Measurements from ENCODE around the gene ADCY2.

The ADCY2 gene

GRCh38 chr5:7784683-7785380 lies 388.9 kb downstream of the ADCY2 start:
- no peak for DNase-seq (ENCODE audit: low read depth in 2 of 2)

GRCh38 chr5:7787770-7788169 lies 391.8 kb downstream of the ADCY2 start:
- no peak for DNase-seq (ENCODE audit: low read depth in 2 of 2)

- DNase-seq (ENCODE audit: low read depth in 2 of 2) = no peak
These were observed 393.6 kb downstream of the ADCY2 start for GRCh38 chr5:7789567-7789966.

- DNase-seq (ENCODE audit: low read depth in 2 of 2) = no peak
These were observed 398.0 kb downstream of the ADCY2 start for GRCh38 chr5:7793895-7794294.

- DNase-seq (ENCODE audit: low read depth in 2 of 2) = no peak
These were observed 398.4 kb downstream of the ADCY2 start for GRCh38 chr5:7794311-7794710.

- DNase-seq (ENCODE audit: low read depth in 2 of 2) = no peak
These were observed 398.9 kb downstream of the ADCY2 start for GRCh38 chr5:7794823-7795222.

DNA sequence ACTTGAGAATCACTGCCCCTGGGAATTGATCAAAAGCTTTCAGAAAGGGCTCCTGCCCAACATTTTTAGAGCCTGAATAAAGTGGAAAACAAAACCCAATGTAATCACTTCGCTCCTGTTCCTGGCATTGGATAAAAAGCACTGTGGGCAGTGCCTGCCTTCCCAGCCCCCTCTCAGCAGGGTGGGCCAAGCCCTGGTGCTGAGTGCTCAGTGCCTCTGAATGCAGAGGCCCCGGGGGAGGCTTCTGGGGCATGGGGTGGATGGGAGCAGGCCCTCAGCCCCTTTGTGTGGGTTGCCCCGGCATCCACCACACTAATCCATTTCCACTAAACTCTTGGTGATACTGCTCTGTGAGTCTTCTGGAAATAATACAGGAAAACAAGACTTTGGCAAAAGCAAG lies 399.4 kb downstream of the ADCY2 start:
- DNase-seq (ENCODE audit: low read depth in 2 of 2) = no peak

GRCh38 chr5:7801891-7802614 lies 406.1 kb downstream of the ADCY2 start:
- no peak for DNase-seq (ENCODE audit: low read depth in 2 of 2)

DNA sequence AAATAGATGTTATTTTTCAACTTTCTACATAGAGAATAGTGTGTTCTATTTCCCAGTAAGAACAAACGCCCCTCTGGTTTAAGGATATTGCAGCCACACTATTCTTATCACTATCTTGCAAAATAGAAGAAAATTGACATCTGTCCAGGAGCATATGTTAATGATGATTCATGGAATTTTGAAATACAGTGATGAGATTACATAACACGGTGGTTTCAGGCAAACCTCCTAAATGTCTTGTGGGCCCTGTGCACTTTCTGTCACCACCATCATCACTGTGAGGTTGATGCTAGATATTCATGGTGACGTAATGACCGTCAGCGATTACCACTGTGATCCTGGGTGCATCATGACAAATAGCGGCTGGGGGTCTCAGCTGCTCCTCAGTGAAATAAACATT lies 406.9 kb downstream of the ADCY2 start:
- no peak for DNase-seq (ENCODE audit: low read depth in 2 of 2)

DNA sequence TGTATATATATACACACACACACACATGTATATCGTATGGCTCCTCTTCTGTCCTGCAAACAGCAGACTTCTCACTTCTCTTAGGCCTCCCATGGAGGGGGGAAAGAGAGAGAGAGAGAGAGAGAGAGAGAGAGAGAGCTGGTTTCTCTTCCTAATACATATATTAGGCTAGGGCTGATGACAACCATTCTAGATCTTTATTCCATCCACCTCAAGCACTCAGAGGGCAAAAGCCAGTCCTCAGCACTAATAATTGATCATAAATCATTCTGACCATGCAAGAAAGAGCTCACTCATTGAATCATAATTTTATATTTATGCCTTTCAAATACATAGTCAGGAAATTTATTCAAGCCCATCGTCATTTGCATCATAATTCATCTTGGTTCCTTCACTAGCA lies 408.0 kb downstream of the ADCY2 start:
- DNase-seq (ENCODE audit: low read depth in 2 of 2) = no peak

DNA sequence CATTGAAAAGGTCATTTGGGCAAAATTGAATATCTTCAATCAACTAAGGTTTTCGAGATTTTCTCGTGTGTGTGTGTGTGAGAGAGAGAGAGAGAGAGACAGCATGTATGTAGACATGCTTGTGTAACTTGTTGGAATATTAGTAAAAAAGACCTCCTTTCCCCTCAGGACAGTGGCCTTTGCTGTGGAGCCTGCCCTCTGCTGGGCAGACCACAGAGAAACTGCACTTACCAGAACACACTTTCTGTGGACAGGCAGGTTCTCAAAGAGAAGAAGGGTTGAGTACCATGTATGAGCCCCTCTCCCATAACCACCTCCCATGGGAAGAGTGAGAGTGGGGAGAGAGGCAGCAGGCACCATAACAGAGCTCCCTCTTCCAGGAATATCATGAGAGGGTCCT lies 409.4 kb downstream of the ADCY2 start:
- DNase-seq (ENCODE audit: low read depth in 2 of 2) = no peak

GRCh38 chr5:7808998-7809397 lies 413.1 kb downstream of the ADCY2 start:
- no peak for DNase-seq (ENCODE audit: low read depth in 2 of 2)

DNA sequence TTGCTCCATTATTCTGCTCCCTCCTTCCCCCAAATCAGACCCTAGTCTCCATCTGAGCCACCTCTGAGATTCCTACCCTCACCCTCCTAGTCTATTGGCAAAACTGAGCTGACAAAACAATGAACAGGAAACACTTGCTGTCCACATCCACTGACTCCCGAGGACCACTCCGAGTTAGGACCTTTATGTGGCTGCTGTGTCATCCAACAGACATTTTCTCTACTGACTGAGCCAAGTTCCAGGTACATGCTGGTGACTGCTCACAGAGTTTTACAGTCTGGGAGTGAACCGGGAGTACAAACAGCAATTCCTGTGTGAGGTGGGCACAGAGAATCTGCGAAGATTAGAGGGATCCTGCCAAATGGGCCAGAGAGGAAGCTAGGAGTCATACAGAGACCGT lies 415.8 kb downstream of the ADCY2 start:
- DNase-seq (ENCODE audit: low read depth in 2 of 2) = no peak

- no peak for DNase-seq (ENCODE audit: low read depth in 2 of 2)
These were observed 417.1 kb downstream of the ADCY2 start for GRCh38 chr5:7813007-7813406.

DNA sequence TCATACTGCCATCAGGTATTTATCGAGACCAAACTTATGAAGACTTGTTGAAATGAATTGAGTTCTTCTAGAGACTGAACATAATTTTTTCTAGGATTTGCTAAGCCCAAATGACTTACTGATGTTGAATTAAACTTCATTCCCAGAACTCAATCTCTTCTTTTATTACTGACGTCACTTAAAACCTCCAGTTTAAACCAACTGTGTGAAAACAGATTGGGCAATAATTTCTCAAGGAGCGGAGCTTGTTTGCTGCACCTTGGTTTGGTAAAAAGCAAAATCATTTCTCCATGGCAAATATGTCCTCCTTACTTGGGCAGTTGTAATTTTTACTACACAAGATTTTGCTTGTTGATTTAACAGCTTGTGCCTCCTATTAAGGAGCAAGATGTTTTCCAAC lies 417.6 kb downstream of the ADCY2 start:
- no peak for DNase-seq (ENCODE audit: low read depth in 2 of 2)

DNA sequence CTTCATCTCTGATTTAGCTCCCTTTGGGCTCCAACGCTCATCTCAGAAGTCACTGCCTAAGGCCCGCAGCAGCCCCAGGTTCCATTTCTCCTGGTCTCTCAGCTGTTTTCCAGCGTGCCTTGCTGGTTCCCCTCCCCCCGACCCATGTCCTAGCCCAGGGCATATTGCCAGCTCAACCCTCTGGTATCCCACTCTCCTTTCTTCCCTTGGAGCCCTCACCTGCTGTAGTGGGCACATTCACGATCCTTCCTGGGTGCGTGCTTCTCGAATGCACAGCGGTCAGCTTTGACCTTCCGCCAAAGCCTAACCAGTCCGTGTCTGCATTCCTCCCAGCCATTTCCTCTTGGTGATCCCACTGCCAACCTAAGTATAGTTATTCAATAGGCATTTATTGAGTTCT lies 418.9 kb downstream of the ADCY2 start:
- no peak for DNase-seq (ENCODE audit: low read depth in 2 of 2)

DNA sequence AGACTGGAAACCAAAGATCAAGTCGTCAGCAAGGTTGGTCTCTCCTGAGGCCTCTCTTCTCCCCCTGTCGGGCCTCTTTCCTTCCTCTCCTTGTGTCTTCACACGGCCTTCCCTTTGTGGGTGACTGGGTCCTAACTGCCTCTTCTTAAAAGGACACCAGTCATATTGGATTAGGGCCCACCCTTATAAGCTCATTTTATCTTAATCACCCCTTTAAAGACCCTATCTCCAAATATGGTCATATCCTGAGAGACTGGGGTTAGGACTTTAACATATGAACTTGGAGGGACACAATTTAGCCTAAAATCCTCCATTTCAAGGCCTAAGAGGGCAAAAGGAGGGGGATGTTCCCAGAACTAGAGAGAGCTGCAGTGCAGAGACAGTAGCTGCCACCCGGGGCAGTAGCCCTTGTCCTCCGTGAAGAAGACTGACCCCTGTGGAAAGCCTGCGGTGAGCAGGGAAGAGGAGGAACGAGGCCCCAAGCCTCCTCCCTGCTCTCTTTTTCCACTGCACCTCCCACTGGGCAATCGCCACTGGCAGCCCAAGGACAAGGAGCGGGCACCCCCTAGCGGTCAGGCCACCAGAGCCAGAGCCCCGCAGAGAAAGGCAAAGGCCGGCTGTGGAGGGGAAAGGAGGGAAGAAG lies 420.1 kb downstream of the ADCY2 start:
- DNase-seq (ENCODE audit: low read depth in 2 of 2) = peak; percentile 19 to 20

- no peak for DNase-seq (ENCODE audit: low read depth in 2 of 2)
These were observed 420.6 kb downstream of the ADCY2 start for GRCh38 chr5:7816535-7816901.

DNA sequence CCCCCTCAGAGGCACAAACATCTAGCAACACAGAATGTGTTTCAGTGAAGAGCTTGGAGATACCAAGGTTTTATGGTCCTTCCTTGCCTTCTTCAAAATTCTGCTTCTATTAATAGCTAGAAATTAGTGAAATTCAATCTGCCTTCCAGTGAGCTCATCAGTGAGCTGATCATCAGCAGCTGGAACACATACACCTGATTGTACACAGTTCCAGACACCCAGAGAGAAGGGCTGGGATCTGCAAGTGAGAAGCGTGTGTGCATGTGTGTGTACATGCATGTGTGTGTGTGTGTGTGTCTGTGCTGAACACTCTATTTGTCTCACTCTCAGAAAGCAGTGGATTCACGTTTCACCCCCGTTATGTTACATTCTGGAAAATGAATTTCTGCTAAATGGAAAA lies 426.5 kb downstream of the ADCY2 start:
- no peak for DNase-seq (ENCODE audit: low read depth in 2 of 2)

- DNase-seq (ENCODE audit: low read depth in 2 of 2) = no peak
These were observed 427.7 kb downstream of the ADCY2 start for GRCh38 chr5:7823594-7823993.

GRCh38 chr5:7824995-7825394 lies 429.1 kb downstream of the ADCY2 start:
- DNase-seq (ENCODE audit: low read depth in 2 of 2) = no peak

DNA sequence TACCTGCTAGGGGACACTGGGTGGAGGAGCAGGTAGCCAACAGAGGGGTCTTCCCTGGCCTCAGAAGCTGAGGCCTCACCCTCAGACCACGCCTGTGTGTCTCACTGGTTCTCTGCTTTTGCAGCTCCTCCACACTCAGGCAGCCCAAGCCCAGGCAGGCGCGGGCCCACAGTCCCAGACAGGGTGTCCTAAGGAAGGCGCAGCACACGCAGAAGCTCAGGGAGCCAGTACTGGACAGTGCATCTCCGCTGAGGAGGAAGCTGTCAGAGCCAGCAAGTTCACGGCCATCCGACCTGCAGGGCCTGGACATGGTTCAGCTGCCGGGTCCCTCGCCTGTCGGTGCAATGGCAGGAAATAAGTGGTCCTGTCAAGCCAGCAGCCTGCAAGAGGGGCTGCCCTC lies 429.7 kb downstream of the ADCY2 start:
- DNase-seq (ENCODE audit: low read depth in 2 of 2) = no peak

GRCh38 chr5:7827610-7828009 lies 431.7 kb downstream of the ADCY2 start:
- DNase-seq (ENCODE audit: low read depth in 2 of 2) = no peak
